SK-N-SH (cell line): ENCODE data around the gene NLGN1. TPM values are rescaled to one million over a fixed set of nuclear protein-coding genes. Genes with fewer than 3 reads are reported as not detected.

Source experiments
- CTCF ChIA-PET: fragments of 300-600, 350-600 bp; formaldehyde crosslinking; extraction: SDS; loops from one replicate; lab custom pipeline; 2021; lab: Yijun Ruan, JAX
- POLR2A ChIA-PET: fragments of 350-600 bp; sonication (Branson Sonifier 250); formaldehyde crosslinking; extraction: SDS; loops from one replicate; lab custom pipeline; 2020; ENCODE audit warnings: antibody characterized with exemption, inconsistent platforms; lab: Yijun Ruan, JAX
- DNase-seq: peaks from one replicate; pipeline ENCODE4 v3.0.0; 2012
- H2AFZ ChIP-seq: fragments of 200-600 bp; sonication (generic); 2 replicates; pipeline ENCODE4 v1.8.1; 2016; ENCODE audit warnings: antibody characterized with exemption, mild to moderate bottlenecking, low read depth
- H3F3A ChIP-seq: fragments of 200-600 bp; sonication (generic); replicated peaks from 2 replicates; pipeline ENCODE3; 2016; ENCODE audit warnings: antibody characterized with exemption, mild to moderate bottlenecking; ENCODE audit not compliant: insufficient read depth
- H3K27ac ChIP-seq, 2 experiments: fragments of 200-500 bp in 1 of 2; fragments of 200-600 bp in 1 of 2; sonication (Bioruptor generic) in 1 of 2; sonication (generic), shearing (Covaris generic) in 1 of 2; 2 replicates each; pipeline versions ENCODE4 v1.5.1 to v1.6.1; 2014 to 2016; ENCODE audit warnings: low read depth in 2 of 2, inconsistent platforms in 1 of 2, low read length in 1 of 2, mild to moderate bottlenecking in 1 of 2, mixed read lengths in 1 of 2
- H3K27me3 ChIP-seq: fragments of 200-600 bp; sonication (generic), shearing (Covaris generic); 2 replicates; pipeline ENCODE4 v1.6.1; 2016; ENCODE audit warnings: mixed run types; ENCODE audit not compliant: insufficient read depth
- H3K36me3 ChIP-seq, 2 experiments: fragments of 200-500 bp in 1 of 2; fragments of 200-600 bp in 1 of 2; sonication (Bioruptor generic) in 1 of 2; sonication (generic) in 1 of 2; replicated peaks in 1 of 2; 2 replicates each; pipeline versions ENCODE3 to v1.5.1; 2014 to 2016; ENCODE audit warnings: low read length in 1 of 2, mild to moderate bottlenecking in 1 of 2; ENCODE audit not compliant: insufficient read depth in 2 of 2, control insufficient read depth in 1 of 2
- H3K4me1 ChIP-seq, 2 experiments: fragments of 200-500 bp in 1 of 2; fragments of 200-600 bp in 1 of 2; sonication (Bioruptor generic) in 1 of 2; sonication (generic), shearing (Covaris generic) in 1 of 2; 2 replicates each; pipeline versions ENCODE4 v1.5.1 to v1.6.1; 2014 to 2016; ENCODE audit warnings: low read depth in 1 of 2, low read length in 1 of 2, mixed run types in 1 of 2; ENCODE audit not compliant: insufficient read depth in 2 of 2, control insufficient read depth in 1 of 2
- H3K4me2 ChIP-seq: fragments of 200-600 bp; sonication (generic), shearing (Covaris generic); 2 replicates; pipeline ENCODE4 v1.6.1; 2017; ENCODE audit warnings: mixed run types
- H3K4me3 ChIP-seq, 2 experiments: fragments of 200-500 bp in 1 of 2; fragments of 200-600 bp in 1 of 2; sonication (Bioruptor generic) in 1 of 2; sonication (generic), shearing (Covaris generic) in 1 of 2; 2 replicates each; pipeline versions ENCODE4 v1.5.1 to v1.8.1; 2014 to 2016; ENCODE audit warnings: low read depth in 2 of 2, inconsistent platforms in 1 of 2, low read length in 1 of 2, mild to moderate bottlenecking in 1 of 2, mixed read lengths in 1 of 2, moderate library complexity in 1 of 2
- H3K79me2 ChIP-seq: fragments of 200-600 bp; sonication (generic); 2 replicates; pipeline ENCODE4 v1.8.1; 2017; ENCODE audit warnings: mild to moderate bottlenecking; ENCODE audit not compliant: insufficient read depth
- H3K9ac ChIP-seq: fragments of 200-600 bp; sonication (generic); 2 replicates; pipeline ENCODE4 v1.6.1; 2017; ENCODE audit warnings: mixed run types
- H3K9me2 ChIP-seq: fragments of 200-600 bp; sonication (generic); 2 replicates; pipeline ENCODE4 v1.6.1; 2017; ENCODE audit warnings: mixed run types
- H3K9me3 ChIP-seq: fragments of 200-600 bp; sonication (generic); 2 replicates; pipeline ENCODE4 v1.6.1; 2017; ENCODE audit warnings: mixed run types, mild to moderate bottlenecking, moderate library complexity
- H4K20me1 ChIP-seq: fragments of 200-600 bp; sonication (generic); 2 replicates; pipeline ENCODE4 v1.6.1; 2017; ENCODE audit warnings: mild to moderate bottlenecking, mixed run types; ENCODE audit not compliant: insufficient read depth
- CTCF ChIP-seq: fragments of 200-600 bp; sonication (generic); IDR thresholded peaks from 2 replicates; pipeline ENCODE4 v1.6.1; 2017; ENCODE audit warnings: antibody characterized with exemption, mild to moderate bottlenecking, moderate library complexity
- ELF1 ChIP-seq: IDR thresholded peaks from 2 replicates; pipeline ENCODE4 v1.4.0; 2012
- EP300 ChIP-seq, 2 experiments: IDR thresholded peaks; 2 replicates each; pipeline versions ENCODE4 v1.4.0 to v1.6.1; 2012; ENCODE audit warnings: borderline replicate concordance in 1 of 2, low read depth in 1 of 2, low read length in 1 of 2
- EZH2phosphoT487 ChIP-seq: fragments of 200-600 bp; sonication (generic); IDR thresholded peaks from 2 replicates; pipeline ENCODE4 v1.6.1; 2017; ENCODE audit warnings: low read depth, mixed run types, mild to moderate bottlenecking, antibody characterized with exemption, moderate library complexity, borderline replicate concordance
- PBX3 ChIP-seq: IDR thresholded peaks from 2 replicates; pipeline ENCODE4; 2012
- SIN3A ChIP-seq: IDR thresholded peaks from 2 replicates; pipeline ENCODE4 v1.6.1; 2012; ENCODE audit warnings: low read depth, mild to moderate bottlenecking, low read length, moderate library complexity, borderline replicate concordance
- SMC3 ChIP-seq: IDR thresholded peaks from 2 replicates; pipeline ENCODE4 v1.6.1; 2012; ENCODE audit warnings: low read depth, low read length, improper control_type of control experiment
- TCF12 ChIP-seq: IDR thresholded peaks from 2 replicates; pipeline ENCODE4 v1.4.0; 2012
- TEAD4 ChIP-seq: IDR thresholded peaks from 2 replicates; pipeline ENCODE4 v1.4.0; 2012; ENCODE audit warnings: mild to moderate bottlenecking, borderline replicate concordance; ENCODE audit not compliant: insufficient read depth
- USF2 ChIP-seq: fragments of 150-350 bp; IDR thresholded peaks from 2 replicates; pipeline ENCODE4 v1.6.1; 2017; ENCODE audit warnings: antibody characterized with exemption, low read length, low read depth, borderline replicate concordance
- YY1 ChIP-seq: IDR thresholded peaks from 2 replicates; pipeline ENCODE4 v1.4.0; 2012; ENCODE audit warnings: low read depth, mild to moderate bottlenecking
- WGBS: methylation state at CpG from one replicate; pipeline ENCODE4 v1.1.6; 2017; ENCODE audit warnings: low lambda C conversion rate; 5-methylcytosine and 5-hydroxymethylcytosine counted together
- polyA plus RNA-seq, 3 experiments: library from polyadenylated mRNA; depleted of rRNA; stranded (reverse); fragments of >200 nt; gene quantifications; 2 replicates each; pipeline ENCODE4 v1.2.3, GENCODE V29; 2012
- TF ChIP-seq, protein P1 (sequence below): IDR thresholded peaks from 2 replicates; pipeline ENCODE4 v1.6.1; 2012; ENCODE audit warnings: mild to moderate bottlenecking, low read depth, low read length, moderate library complexity

The NLGN1 gene
- polyA plus RNA-seq, 1 of the 3 experiments (the other 2 are of a cell fraction): 1.5 TPM

DNA sequence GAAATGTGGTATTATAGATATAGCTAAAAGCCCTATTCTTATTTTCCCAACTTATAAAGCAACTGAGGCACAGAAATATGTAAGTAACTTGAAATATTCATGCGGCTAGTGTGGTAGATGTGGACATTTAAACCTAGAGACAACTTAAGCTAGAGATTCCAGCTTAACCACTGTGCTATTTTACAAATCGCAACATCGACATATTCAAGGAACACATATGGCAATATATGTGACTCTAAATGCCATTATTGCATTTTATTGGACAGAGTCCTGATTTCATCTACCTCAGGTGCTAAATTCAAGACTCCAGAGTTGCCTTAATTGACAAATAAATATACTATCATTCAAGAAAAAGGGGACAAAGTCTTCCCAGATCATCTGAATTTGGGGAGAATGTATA is 442.3 kb downstream of the NLGN1 start (continued):
- TF ChIP-seq, protein P1, sequence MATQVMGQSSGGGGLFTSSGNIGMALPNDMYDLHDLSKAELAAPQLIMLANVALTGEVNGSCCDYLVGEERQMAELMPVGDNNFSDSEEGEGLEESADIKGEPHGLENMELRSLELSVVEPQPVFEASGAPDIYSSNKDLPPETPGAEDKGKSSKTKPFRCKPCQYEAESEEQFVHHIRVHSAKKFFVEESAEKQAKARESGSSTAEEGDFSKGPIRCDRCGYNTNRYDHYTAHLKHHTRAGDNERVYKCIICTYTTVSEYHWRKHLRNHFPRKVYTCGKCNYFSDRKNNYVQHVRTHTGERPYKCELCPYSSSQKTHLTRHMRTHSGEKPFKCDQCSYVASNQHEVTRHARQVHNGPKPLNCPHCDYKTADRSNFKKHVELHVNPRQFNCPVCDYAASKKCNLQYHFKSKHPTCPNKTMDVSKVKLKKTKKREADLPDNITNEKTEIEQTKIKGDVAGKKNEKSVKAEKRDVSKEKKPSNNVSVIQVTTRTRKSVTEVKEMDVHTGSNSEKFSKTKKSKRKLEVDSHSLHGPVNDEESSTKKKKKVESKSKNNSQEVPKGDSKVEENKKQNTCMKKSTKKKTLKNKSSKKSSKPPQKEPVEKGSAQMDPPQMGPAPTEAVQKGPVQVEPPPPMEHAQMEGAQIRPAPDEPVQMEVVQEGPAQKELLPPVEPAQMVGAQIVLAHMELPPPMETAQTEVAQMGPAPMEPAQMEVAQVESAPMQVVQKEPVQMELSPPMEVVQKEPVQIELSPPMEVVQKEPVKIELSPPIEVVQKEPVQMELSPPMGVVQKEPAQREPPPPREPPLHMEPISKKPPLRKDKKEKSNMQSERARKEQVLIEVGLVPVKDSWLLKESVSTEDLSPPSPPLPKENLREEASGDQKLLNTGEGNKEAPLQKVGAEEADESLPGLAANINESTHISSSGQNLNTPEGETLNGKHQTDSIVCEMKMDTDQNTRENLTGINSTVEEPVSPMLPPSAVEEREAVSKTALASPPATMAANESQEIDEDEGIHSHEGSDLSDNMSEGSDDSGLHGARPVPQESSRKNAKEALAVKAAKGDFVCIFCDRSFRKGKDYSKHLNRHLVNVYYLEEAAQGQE: no peak
- no peak for TF ChIP-seq SMC3
- TF ChIP-seq EP300 (IDR thresholded peaks at IDR 0.05; ENCODE audit: borderline replicate concordance in 1 of 2, low read depth in 1 of 2, low read length in 1 of 2): no peak
- no peak for TF ChIP-seq TEAD4
- no peak for TF ChIP-seq CTCF
- no peak for TF ChIP-seq PBX3
- no peak for TF ChIP-seq ELF1
- TF ChIP-seq YY1: no peak

DNA sequence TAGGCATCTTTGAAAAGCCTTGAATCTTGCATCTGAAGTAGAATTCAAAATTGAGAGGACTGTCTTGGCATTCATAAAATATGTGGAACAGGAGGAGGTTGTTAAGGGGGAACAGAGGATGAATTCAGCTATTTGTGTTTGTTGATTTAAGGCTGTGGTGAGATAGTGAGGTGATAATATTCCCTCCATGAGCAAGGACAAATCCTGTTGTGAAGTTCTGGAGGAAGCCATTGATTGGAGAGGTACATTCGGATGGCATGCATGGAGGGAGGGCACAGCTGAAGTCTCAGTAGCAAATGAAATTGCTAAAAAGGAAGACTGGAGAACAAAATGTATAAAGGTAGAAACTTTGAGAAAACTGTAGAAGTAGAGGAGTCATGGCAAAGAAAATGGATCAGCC is 443.8 kb downstream of the NLGN1 start:
- ChIA-PET POLR2A (no interaction called here), CTCF (no interaction called here)
- Histone ChIP-seq H3K27me3 (no peaks in the 10 kb centered on the region), H2AFZ (no peak overlapping the region), H3F3A (no peaks in the 10 kb centered on the region), H3K9me2 (0 out of 2 replicates have a peak, but pooled peaks cover 3% of the 10 kb centered on the region), H3K4me2 (no peak overlapping the region), H4K20me1 (no peaks in the 10 kb centered on the region), H3K36me3 (no peaks in the 10 kb centered on the region), H3K4me3 (no peak overlapping the region), H3K9me3 (no peaks in the 10 kb centered on the region), H3K9ac (no peak overlapping the region), H3K4me1 (no peaks in the 10 kb centered on the region), H3K79me2 (no peaks in the 10 kb centered on the region), H3K27ac (no peak overlapping the region)
- TF ChIP-seq SIN3A (no peak), USF2 (no peak), TCF12 (no peak), CTCF (no peak), EZH2phosphoT487 (no peak), YY1 (no peak)
- 82% methylated on average over 1 of the region's 1 CpG for WGBS
- DNase-seq: no peak
